Keratinocyte (primary cell): ENCODE results near the gene ACAP3. TPM values are rescaled to one million over a fixed set of nuclear protein-coding genes. Genes with fewer than 3 reads are reported as not detected.

Experiments used
- DNase-seq: peaks from one replicate; pipeline ENCODE4 v3.0.0-alpha.2; 2011; ENCODE audit warnings: low read depth, missing footprints, low spot score
- FAIRE-seq: peaks from 2 replicates; lab custom pipeline; 2011; peaks lifted over from hg19 to GRCh38; lab: Jason Lieb, UNC
- H2AFZ ChIP-seq: 2 replicates; pipeline ENCODE4 v1.6.0; 2012; ENCODE audit warnings: low read length, control low read depth, inconsistent platforms; ENCODE audit not compliant: control insufficient read depth
- H3K27ac ChIP-seq: 2 replicates; pipeline ENCODE4 v1.5.1; 2011; ENCODE audit warnings: low read length; ENCODE audit not compliant: control insufficient read depth, insufficient read depth
- H3K27me3 ChIP-seq: 3 replicates; pipeline ENCODE4 v1.6.0; 2011; ENCODE audit warnings: low read length; ENCODE audit not compliant: control insufficient read depth, insufficient read depth; ENCODE audit errors: extremely low read depth
- H3K36me3 ChIP-seq, 2 experiments: 2 replicates in 1 of 2; 3 replicates in 1 of 2; pipeline ENCODE4 v1.5.1; 2011; ENCODE audit warnings: low read length in 2 of 2, mild to moderate bottlenecking in 1 of 2; ENCODE audit not compliant: control insufficient read depth in 2 of 2, insufficient read depth in 2 of 2; ENCODE audit errors: extremely low read depth in 1 of 2
- H3K4me1 ChIP-seq: 3 replicates; pipeline ENCODE4 v1.5.1; 2011; ENCODE audit warnings: low read length; ENCODE audit not compliant: control insufficient read depth, insufficient read depth; ENCODE audit errors: extremely low read depth
- H3K4me2 ChIP-seq: 3 replicates; pipeline ENCODE4 v1.6.0; 2011; ENCODE audit warnings: low read depth, low read length; ENCODE audit not compliant: control insufficient read depth, insufficient read depth; ENCODE audit errors: extremely low read depth
- H3K4me3 ChIP-seq, 3 experiments: fragments of 200-600 bp in 1 of 3; sonication (generic) in 1 of 3; 2 replicates in 2 of 3; 3 replicates in 1 of 3; pipeline ENCODE4 v1.5.1; 2011 to 2016; ENCODE audit warnings: low read length in 3 of 3, mild to moderate bottlenecking in 3 of 3, control low read depth in 2 of 3, inconsistent platforms in 1 of 3, low read depth in 1 of 3, mixed read lengths in 1 of 3, mixed run types in 1 of 3, moderate library complexity in 1 of 3; ENCODE audit not compliant: control insufficient read depth in 2 of 3, insufficient read depth in 2 of 3; ENCODE audit errors: extremely low read depth in 1 of 3
- H3K79me2 ChIP-seq: 2 replicates; pipeline ENCODE4 v1.6.0; 2012; ENCODE audit warnings: low read length; ENCODE audit not compliant: control insufficient read depth, insufficient read depth
- H3K9ac ChIP-seq: 3 replicates; pipeline ENCODE4 v1.6.0; 2011; ENCODE audit warnings: low read length; ENCODE audit not compliant: control insufficient read depth, insufficient read depth; ENCODE audit errors: extremely low read depth
- H3K9me1 ChIP-seq: 3 replicates; pipeline ENCODE4 v1.6.0; 2011; ENCODE audit warnings: low read length; ENCODE audit not compliant: control insufficient read depth, insufficient read depth; ENCODE audit errors: extremely low read depth
- H3K9me3 ChIP-seq: 2 replicates; pipeline ENCODE4 v1.5.1; 2012; ENCODE audit warnings: low read depth, low read length; ENCODE audit not compliant: control insufficient read depth
- H4K20me1 ChIP-seq: 3 replicates; pipeline ENCODE4 v1.6.0; 2011; ENCODE audit warnings: low read length; ENCODE audit not compliant: control insufficient read depth, insufficient read depth; ENCODE audit errors: extremely low read depth
- EZH2 ChIP-seq: IDR thresholded peaks from one replicate; pipeline ENCODE4 v1.6.1; 2012; ENCODE audit warnings: inconsistent platforms, mild to moderate bottlenecking, low read length, moderate library complexity
- dilution Hi-C: fragments of 300-500 bp; cut with MboI; formaldehyde crosslinking; loops from one replicate; pipeline ENCODE4 v1.7.0; 2020; ENCODE audit warnings: low sequenced_read_pairs; ENCODE audit not compliant: extremely low pct_ligation_motif_present
- polyA plus RNA-seq, 5 experiments: library from polyadenylated mRNA; depleted of rRNA in 3 of 5; stranded (reverse) in 3 of 5; stranded (forward) in 1 of 5; unstranded in 1 of 5; fragments of >200 nt; gene quantifications; 1 replicate in 1 of 5; 2 replicates in 3 of 5; 3 replicates in 1 of 5; pipeline versions ENCODE4 v1.2.1 to v1.2.3, GENCODE V29; 2011 to 2012; ENCODE audit warnings: missing spikeins in 2 of 5, low read depth in 1 of 5, low replicate concordance in 1 of 5
- TF ChIP-seq, protein P1 (sequence below), 3 experiments: IDR thresholded peaks in 1 of 3; conservative IDR thresholded peaks in 1 of 3; optimal IDR thresholded peaks in 1 of 3; 2 replicates in 2 of 3; 3 replicates in 1 of 3; pipeline versions ENCODE3 to v1.5.1; 2011; ENCODE audit warnings: low read length in 3 of 3, mild to moderate bottlenecking in 3 of 3, moderate library complexity in 2 of 3, control low read depth in 1 of 3, inconsistent platforms in 1 of 3; ENCODE audit not compliant: insufficient read depth in 2 of 3; ENCODE audit errors: extremely low read depth in 1 of 3

ACAP3 gene
- polyA plus RNA-seq, 1 donor (not counting 4 experiments of a cell fraction or from before 2014, with no cell fraction given) = 17.4 TPM

GRCh38 chr1:1260843-1261560 lies 46.7 kb downstream of the ACAP3 start:
- H3K4me1 ChIP-seq = peaks cover 20% of the 10 kb centered on the region
- H3K9me1 ChIP-seq = no peaks in the 10 kb centered on the region
- DNase-seq = no peak
- H3K4me2 ChIP-seq = no peak overlapping the region
- H3K9ac ChIP-seq = no peak overlapping the region
- no peaks in the 10 kb centered on the region for H3K27me3 ChIP-seq
- no peak for TF ChIP-seq EZH2
- TF ChIP-seq, protein P1, sequence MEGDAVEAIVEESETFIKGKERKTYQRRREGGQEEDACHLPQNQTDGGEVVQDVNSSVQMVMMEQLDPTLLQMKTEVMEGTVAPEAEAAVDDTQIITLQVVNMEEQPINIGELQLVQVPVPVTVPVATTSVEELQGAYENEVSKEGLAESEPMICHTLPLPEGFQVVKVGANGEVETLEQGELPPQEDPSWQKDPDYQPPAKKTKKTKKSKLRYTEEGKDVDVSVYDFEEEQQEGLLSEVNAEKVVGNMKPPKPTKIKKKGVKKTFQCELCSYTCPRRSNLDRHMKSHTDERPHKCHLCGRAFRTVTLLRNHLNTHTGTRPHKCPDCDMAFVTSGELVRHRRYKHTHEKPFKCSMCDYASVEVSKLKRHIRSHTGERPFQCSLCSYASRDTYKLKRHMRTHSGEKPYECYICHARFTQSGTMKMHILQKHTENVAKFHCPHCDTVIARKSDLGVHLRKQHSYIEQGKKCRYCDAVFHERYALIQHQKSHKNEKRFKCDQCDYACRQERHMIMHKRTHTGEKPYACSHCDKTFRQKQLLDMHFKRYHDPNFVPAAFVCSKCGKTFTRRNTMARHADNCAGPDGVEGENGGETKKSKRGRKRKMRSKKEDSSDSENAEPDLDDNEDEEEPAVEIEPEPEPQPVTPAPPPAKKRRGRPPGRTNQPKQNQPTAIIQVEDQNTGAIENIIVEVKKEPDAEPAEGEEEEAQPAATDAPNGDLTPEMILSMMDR (optimal IDR thresholded peaks at IDR 0.05 in 1 of 3, IDR thresholded peaks at IDR 0.05 in 1 of 3, conservative IDR thresholded peaks at IDR 0.05 in 1 of 3; ENCODE audit: extremely low read depth in 1 of 3, insufficient read depth in 2 of 3, low read length in 3 of 3) = no peak
- no peaks in the 10 kb centered on the region for H3K9me3 ChIP-seq
- no peak for FAIRE-seq
- H3K27ac ChIP-seq = no peak overlapping the region
- H4K20me1 ChIP-seq = peaks cover 20% of the 10 kb centered on the region
- H3K79me2 ChIP-seq = peaks cover 15% of the 10 kb centered on the region
- H2AFZ ChIP-seq = no peak overlapping the region
- peaks cover 42% of the 10 kb centered on the region in 2 experiments for H3K36me3 ChIP-seq
- dilution Hi-C loops = no loop called here
- no peak overlapping the region for H3K4me3 ChIP-seq

GRCh38 chr1:1259951-1260600 lies 47.7 kb downstream of the ACAP3 start:
- Histone ChIP-seq H4K20me1 (peaks cover 19% of the 10 kb centered on the region), H3K36me3 (peaks cover 42 to 48% of the 10 kb centered on the region in 2 experiments), H3K27me3 (no peaks in the 10 kb centered on the region), H3K4me1 (peaks cover 15% of the 10 kb centered on the region), H3K9me1 (no peaks in the 10 kb centered on the region), H3K4me2 (no peak overlapping the region), H2AFZ (no peak overlapping the region), H3K27ac (no peak overlapping the region), H3K4me3 (no peak overlapping the region), H3K79me2 (peaks cover 10% of the 10 kb centered on the region), H3K9ac (no peak overlapping the region), H3K9me3 (no peaks in the 10 kb centered on the region)
- dilution Hi-C loops = no loop called here
- FAIRE-seq (no peak), DNase-seq (no peak)
- TF ChIP-seq, protein P1 (optimal IDR thresholded peaks at IDR 0.05 in 1 of 3, IDR thresholded peaks at IDR 0.05 in 1 of 3, conservative IDR thresholded peaks at IDR 0.05 in 1 of 3; ENCODE audit: extremely low read depth in 1 of 3, insufficient read depth in 2 of 3, low read length in 3 of 3) = no peak
